Duodenal mucosa (tissue), 2 donors: ENCODE data around the gene CCDC137.
A peak's percentile ranks its signal among the peaks of the same experiment; 100 is the strongest.

ENCODE experiments used
- H3K27ac ChIP-seq: one replicate; pipeline ENCODE4 v1.7.0; 2013; ENCODE audit warnings: low read depth, low read length
- H3K27me3 ChIP-seq, 2 donors: one replicate each; pipeline ENCODE4 v1.7.0; 2013; ENCODE audit warnings: low read length in 2 of 2, control low read depth in 1 of 2; ENCODE audit not compliant: insufficient read depth in 2 of 2, control insufficient read depth in 1 of 2
- H3K36me3 ChIP-seq, 2 donors: one replicate each; pipeline ENCODE4 v1.7.0; 2013; ENCODE audit warnings: low read length in 2 of 2, control low read depth in 1 of 2; ENCODE audit not compliant: insufficient read depth in 2 of 2, control insufficient read depth in 1 of 2
- H3K4me1 ChIP-seq, 2 donors: one replicate each; pipeline ENCODE4 v1.7.0; 2013; ENCODE audit warnings: low read length in 2 of 2, control low read depth in 1 of 2; ENCODE audit not compliant: insufficient read depth in 2 of 2, control insufficient read depth in 1 of 2
- H3K4me3 ChIP-seq, 2 donors: one replicate each; pipeline ENCODE4 v1.7.0; 2013; ENCODE audit warnings: low read length in 2 of 2, low read depth in 1 of 2
- H3K9ac ChIP-seq, 2 donors: one replicate each; pipeline ENCODE4 v1.7.0; 2013; ENCODE audit warnings: low read length in 2 of 2, low read depth in 1 of 2
- H3K9me3 ChIP-seq, 2 donors: one replicate each; pipeline ENCODE4 v1.7.0; 2013; ENCODE audit warnings: low read length in 2 of 2, control low read depth in 1 of 2; ENCODE audit not compliant: control insufficient read depth in 1 of 2

The CCDC137 gene

GRCh38 chr17:81700353-81701287 lies 34.1 kb downstream of the CCDC137 start:
- Histone ChIP-seq H3K27me3 (no peaks in the 10 kb centered on the region), H3K27ac (no peak overlapping the region), H3K36me3 (peaks cover 25 to 62% of the 10 kb centered on the region in 2 donors), H3K4me1 (peaks cover 26 to 34% of the 10 kb centered on the region in 2 donors), H3K4me3 (peak overlapping the region; percentile 92 to 97), H3K9ac (peak overlapping the region in 1 of 2 donors; percentile 18), H3K9me3 (no peaks in the 10 kb centered on the region)

GRCh38 chr17:81701288-81702071 lies 34.9 kb downstream of the CCDC137 start:
- no peak overlapping the region for H3K27ac ChIP-seq
- no peaks in the 10 kb centered on the region for H3K9me3 ChIP-seq
- H3K9ac ChIP-seq, result peak overlapping the region; percentile 96 to 99
- peak overlapping the region; percentile 92 to 97 for H3K4me3 ChIP-seq
- H3K27me3 ChIP-seq, result no peaks in the 10 kb centered on the region
- peaks cover 26 to 34% of the 10 kb centered on the region in 2 donors for H3K4me1 ChIP-seq
- peaks cover 24 to 61% of the 10 kb centered on the region in 2 donors for H3K36me3 ChIP-seq

DNA sequence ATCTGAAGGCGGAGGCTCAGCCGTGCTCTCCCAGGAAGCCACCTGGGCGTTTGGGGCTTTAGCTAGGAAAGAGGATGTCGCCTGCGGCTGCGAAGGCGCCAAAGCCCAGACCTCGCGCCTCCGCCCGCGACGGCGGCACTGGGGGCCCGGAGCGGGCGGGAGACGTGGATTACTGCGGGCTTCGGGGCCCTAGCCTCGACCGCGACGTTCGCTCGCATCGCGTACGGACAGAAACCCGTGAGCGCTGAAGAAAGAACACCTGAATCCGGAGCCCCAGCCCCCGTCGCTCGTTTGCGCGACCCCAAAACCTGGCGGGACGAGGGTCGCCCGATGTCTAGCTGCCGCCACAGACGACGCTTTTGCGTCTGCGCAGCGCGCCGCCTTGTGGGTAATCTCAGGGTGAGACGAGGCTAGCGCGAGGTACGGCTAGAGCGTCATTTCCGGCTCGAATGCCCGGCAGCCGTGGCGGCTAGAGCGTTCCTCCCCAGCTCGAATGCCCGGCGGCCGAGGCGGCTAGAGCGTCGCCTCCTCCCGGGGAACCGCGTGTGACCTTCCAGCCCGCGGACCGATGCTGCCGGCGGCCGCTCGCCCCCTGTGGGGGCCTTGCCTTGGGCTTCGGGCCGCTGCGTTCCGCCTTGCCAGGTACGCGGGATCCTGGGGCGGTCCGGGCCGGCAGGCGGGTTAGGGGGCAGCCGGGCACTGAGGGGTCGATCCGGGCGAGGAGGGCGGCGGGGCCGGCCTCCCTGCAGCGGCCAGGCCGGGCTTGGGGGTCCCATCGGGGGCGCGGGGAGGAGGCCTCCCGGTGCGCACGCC lies 36.6 kb downstream of the CCDC137 start, which contains the start of gene MRPL12:
Gene MRPL12 (plus strand): TSS at position 434 of the 813 bp plus-strand sequence. CDS start 135 bp downstream, at position 569.
- no peaks in the 10 kb centered on the region for H3K9me3 ChIP-seq
- H3K27me3 ChIP-seq, result no peaks in the 10 kb centered on the region
- H3K27ac ChIP-seq, result peak within 1 kb of the TSS; percentile 89
- peaks cover 20 to 61% of the 10 kb centered on the region in 2 donors for H3K36me3 ChIP-seq
- H3K4me3 ChIP-seq, result peak within 1 kb of the TSS; percentile 92 to 97
- H3K4me1 ChIP-seq, result peaks cover 26 to 34% of the 10 kb centered on the region in 2 donors
- H3K9ac ChIP-seq, result peak within 1 kb of the TSS; percentile 96 to 99

- H3K36me3 ChIP-seq, result peaks cover 14 to 59% of the 10 kb centered on the region in 2 donors
Observed at GRCh38 chr17:81703747-81704654, 37.5 kb downstream of the CCDC137 start.

DNA sequence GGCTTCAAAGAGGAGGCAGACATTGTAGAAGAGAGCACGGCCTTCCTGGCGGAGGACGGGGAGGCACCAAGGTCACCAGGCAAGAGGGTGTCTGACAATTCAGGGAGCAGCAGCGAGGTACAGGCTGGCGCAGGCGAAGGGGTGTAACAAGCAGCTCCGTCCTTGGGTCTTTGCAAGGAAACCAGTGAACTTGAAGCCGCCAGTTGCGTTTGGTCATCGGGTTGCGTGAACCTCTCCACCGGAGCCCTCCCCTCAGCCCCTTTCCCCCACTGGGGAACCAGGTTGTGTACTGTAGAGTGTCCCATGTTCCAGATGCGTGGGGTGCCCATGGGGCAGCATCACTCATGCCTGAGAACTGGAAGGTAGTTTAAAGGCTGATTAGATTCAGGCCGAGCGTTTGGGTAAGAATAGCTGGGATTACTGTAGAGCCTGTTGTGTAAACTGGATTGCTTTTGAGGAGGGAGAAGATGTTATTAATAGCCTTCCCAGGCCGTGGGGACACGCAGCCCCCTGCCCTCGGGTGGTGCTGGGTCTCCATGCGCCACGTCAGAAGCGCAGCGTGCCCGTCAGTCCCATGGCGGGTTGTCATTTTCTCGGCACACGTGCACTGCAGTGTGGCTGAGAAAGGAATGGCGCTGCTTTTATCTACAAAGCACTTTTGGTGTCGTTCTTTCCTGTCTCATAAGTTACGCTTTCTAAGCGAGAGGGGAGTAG lies 39.1 kb downstream of the CCDC137 start:
- Histone ChIP-seq H3K27me3 (no peaks in the 10 kb centered on the region), H3K27ac (no peak overlapping the region), H3K36me3 (peaks cover 8 to 52% of the 10 kb centered on the region in 2 donors), H3K9ac (no peak overlapping the region), H3K9me3 (no peaks in the 10 kb centered on the region), H3K4me1 (peaks cover 33 to 42% of the 10 kb centered on the region in 2 donors), H3K4me3 (no peak overlapping the region)

More at GRCh38 chr17:81703747-81704654, 37.5 kb downstream of the CCDC137 start:
- H3K27ac ChIP-seq, result peak overlapping the region; percentile 89
- H3K4me1 ChIP-seq, result peaks cover 26 to 34% of the 10 kb centered on the region in 2 donors
- H3K9me3 ChIP-seq, result no peaks in the 10 kb centered on the region
- H3K4me3 ChIP-seq, result peak overlapping the region; percentile 92 to 97
- peak overlapping the region; percentile 96 to 99 for H3K9ac ChIP-seq
- no peaks in the 10 kb centered on the region for H3K27me3 ChIP-seq

- Histone ChIP-seq H3K27me3 (no peaks in the 10 kb centered on the region), H3K36me3 (peaks cover 8 to 46% of the 10 kb centered on the region in 2 donors), H3K4me3 (no peak overlapping the region), H3K9me3 (no peaks in the 10 kb centered on the region), H3K27ac (no peak overlapping the region), H3K9ac (no peak overlapping the region), H3K4me1 (peaks cover 33 to 42% of the 10 kb centered on the region in 2 donors)
Observed at GRCh38 chr17:81706232-81706611, 39.7 kb downstream of the CCDC137 start.

DNA sequence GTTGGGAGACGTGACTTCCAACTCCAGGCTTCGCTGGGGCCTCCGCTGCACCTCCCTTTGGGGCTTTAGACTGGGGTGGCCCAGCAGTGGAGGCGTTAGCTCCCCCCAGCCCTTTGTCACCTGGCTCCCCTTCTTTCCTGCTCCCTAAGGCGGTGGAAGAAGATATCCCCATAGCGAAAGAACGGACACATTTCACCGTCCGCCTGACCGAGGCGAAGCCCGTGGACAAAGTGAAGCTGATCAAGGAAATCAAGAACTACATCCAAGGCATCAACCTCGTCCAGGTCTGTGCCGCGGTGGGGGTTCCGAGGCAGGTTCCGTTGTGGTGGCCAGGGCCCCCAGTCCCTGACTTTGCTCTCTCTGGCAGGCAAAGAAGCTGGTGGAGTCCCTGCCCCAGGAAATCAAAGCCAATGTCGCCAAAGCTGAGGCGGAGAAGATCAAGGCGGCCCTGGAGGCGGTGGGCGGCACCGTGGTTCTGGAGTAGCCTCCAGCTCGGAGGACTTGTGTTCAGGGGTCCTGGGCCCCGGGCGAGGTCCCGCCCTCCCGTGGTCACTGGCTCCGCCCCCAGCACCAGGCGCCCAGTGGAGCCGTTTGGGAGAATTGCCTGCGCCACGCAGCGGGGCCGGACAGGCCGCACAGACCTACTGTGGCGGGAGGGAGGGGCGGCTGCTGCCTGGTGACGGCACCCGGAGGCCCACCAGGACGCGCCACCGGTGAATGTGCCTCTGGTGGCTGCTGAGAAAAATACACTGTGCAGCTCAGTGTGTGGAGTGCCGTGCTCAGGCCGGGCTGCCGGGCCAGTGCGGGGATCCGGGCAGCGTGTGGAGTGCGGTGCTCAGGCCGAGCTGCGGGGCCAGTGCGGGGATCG lies 40.5 kb downstream of the CCDC137 start:
- no peaks in the 10 kb centered on the region for H3K9me3 ChIP-seq
- no peak overlapping the region for H3K9ac ChIP-seq
- peaks cover 28 to 36% of the 10 kb centered on the region in 2 donors for H3K4me1 ChIP-seq
- no peaks in the 10 kb centered on the region for H3K27me3 ChIP-seq
- no peak overlapping the region for H3K27ac ChIP-seq
- H3K4me3 ChIP-seq, result no peak overlapping the region
- H3K36me3 ChIP-seq, result peaks cover 8 to 39% of the 10 kb centered on the region in 2 donors
